ENCODE measurements around the gene HAP1. TPM values are rescaled to one million over a fixed set of nuclear protein-coding genes. Genes with fewer than 3 reads are reported as not detected.

The HAP1 gene
- total and polyA plus RNA-seq, 2 of the 8 experiments (the other 6 are each of a cell fraction or from before 2014, with no cell fraction given), result 2.3 to 3.6 TPM

- peak in 1 of 2 experiments; percentile 56 for DNase-seq (ENCODE audit: low read depth in 1 of 2, low spot score in 2 of 2)
- CTCF ChIA-PET (ENCODE audit: partially characterized antibody), result interaction anchor here (0.7 to 6.8 kb wide), 7 partner anchors 9 to 39 kb away, joined by 3 to 55 read pairs (median 6); partner anchors contain the start of gene JUP
- Histone ChIP-seq H2AFZ (ENCODE audit: low read length) (no peak overlapping the region), H4K91ac (replicated peaks; ENCODE audit: insufficient read length, low read length) (peak overlapping the region; percentile 72), H3K79me2 (ENCODE audit: control insufficient read depth in 1 of 2, insufficient read depth in 2 of 2, low read length in 2 of 2) (peaks cover 0 to 60% of the 10 kb centered on the region in 2 experiments; a peak in 3 of 4 replicates), H2BK20ac (ENCODE audit: low read length) (0 out of 2 replicates have a peak overlapping the region, but pooled peaks have one; percentile 75), H3K4ac (replicated peaks; ENCODE audit: insufficient read length, low read depth, low read length) (peak overlapping the region; percentile 20), H2BK12ac (ENCODE audit: low read depth, low read length) (peak overlapping the region; percentile 88; the same call in 1 of the 2 replicates), H3K4me3 (ENCODE audit: extremely low read depth in 1 of 4, insufficient read depth in 2 of 4, low read depth in 3 of 4, low read length in 4 of 4) (no peak overlapping the region), H4K20me1 (replicated peaks in 1 of 2; ENCODE audit: control insufficient read depth in 1 of 2, insufficient read depth in 2 of 2, low read length in 2 of 2) (peaks cover 6 to 19% of the 10 kb centered on the region in 2 experiments), H3K36me3 (ENCODE audit: control insufficient read depth in 2 of 4, insufficient read depth in 4 of 4, low read length in 3 of 4) (no peaks in the 10 kb centered on the region), H3K27me3 (replicated peaks in 1 of 4; ENCODE audit: control insufficient read depth in 3 of 4, extremely low read depth in 1 of 4, insufficient read depth in 3 of 4, low read length in 3 of 4) (no peaks in the 10 kb centered on the region), H2BK5ac (ENCODE audit: low read depth, low read length) (peak overlapping the region; percentile 10), H3K14ac (ENCODE audit: insufficient read length) (no peak overlapping the region), H3K27ac (ENCODE audit: low read depth, low read length) (no peak overlapping the region), H2AK5ac (ENCODE audit: low read depth, low read length) (no peak overlapping the region), H3K56ac (replicated peaks; ENCODE audit: insufficient read length, low read depth, low read length) (peak overlapping the region; percentile 56), H3K9me3 (ENCODE audit: insufficient read depth in 2 of 2, low read depth in 1 of 2, low read length in 1 of 2) (no peaks in the 10 kb centered on the region), H4K8ac (ENCODE audit: extremely low read depth, insufficient read depth, low read length) (peak overlapping the region; percentile 23; the same call in 1 of the 2 replicates), H3K23ac (ENCODE audit: insufficient read length) (no peak overlapping the region), H3K23me2 (ENCODE audit: low read depth, low read length) (no peaks in the 10 kb centered on the region), H4K5ac (ENCODE audit: insufficient read length, low read depth, low read length) (no peak overlapping the region), H2BK120ac (replicated peaks; ENCODE audit: low read depth, low read length) (no peak overlapping the region), H3K9ac (replicated peaks in 1 of 4; ENCODE audit: extremely low read depth in 1 of 4, low read depth in 3 of 4, low read length in 3 of 4) (no peak overlapping the region), H3K18ac (ENCODE audit: extremely low read depth, low read length) (0 out of 2 replicates have a peak overlapping the region, but pooled peaks have one; percentile 13), H3K4me2 (ENCODE audit: insufficient read depth in 1 of 2, low read depth in 2 of 2, low read length in 2 of 2) (no peak overlapping the region), H3K79me1 (ENCODE audit: low read depth, low read length) (peaks cover 17% of the 10 kb centered on the region), H3K4me1 (replicated peaks in 1 of 4; ENCODE audit: control insufficient read depth in 3 of 4, insufficient read depth in 4 of 4, low read length in 3 of 4) (peaks cover 0 to 51% (median 29%) of the 10 kb centered on the region in 4 experiments; a peak in 6 of 7 replicates), H2BK15ac (ENCODE audit: low read length) (no peak overlapping the region)
- FAIRE-seq, result no peak
- POLR2A ChIA-PET (ENCODE audit: partially characterized antibody), result interaction anchor here (0.7 to 7.5 kb wide), 13 partner anchors 8 to 347 kb away, joined by 3 to 83 read pairs (median 4); partner anchors contain the start of genes HAP1, JUP and ODAD4
- WGBS, 2 experiments (ENCODE audit: extremely low coverage in 1 of 2, insufficient coverage in 1 of 2, insufficient read length in 1 of 2, insufficient replicate concordance in 2 of 2, low coverage in 1 of 2, low lambda C conversion rate in 2 of 2, missing lambda C conversion rate in 1 of 2), result 77% methylated on average over 4 of the region's 4 CpGs; no CpG with 5 or more reads in 1 of the 2 experiments
- TF ChIP-seq CEBPB (IDR thresholded peaks at IDR 0.05; ENCODE audit: low read depth, low read length) (no peak), MAX (IDR thresholded peaks at IDR 0.05) (no peak), CHD2 (IDR thresholded peaks at IDR 0.05; ENCODE audit: low read length) (no peak), HDAC2 (IDR thresholded peaks at IDR 0.05; ENCODE audit: borderline replicate concordance in 1 of 2, low read depth in 2 of 2, low read length in 2 of 2) (no peak)
Observed at GRCh38 chr17:41777157-41777573, 42.7 kb upstream of the HAP1 start.

All from H1 (cell line).